ENCODE measurements around the gene CDH4.

The CDH4 gene

DNA sequence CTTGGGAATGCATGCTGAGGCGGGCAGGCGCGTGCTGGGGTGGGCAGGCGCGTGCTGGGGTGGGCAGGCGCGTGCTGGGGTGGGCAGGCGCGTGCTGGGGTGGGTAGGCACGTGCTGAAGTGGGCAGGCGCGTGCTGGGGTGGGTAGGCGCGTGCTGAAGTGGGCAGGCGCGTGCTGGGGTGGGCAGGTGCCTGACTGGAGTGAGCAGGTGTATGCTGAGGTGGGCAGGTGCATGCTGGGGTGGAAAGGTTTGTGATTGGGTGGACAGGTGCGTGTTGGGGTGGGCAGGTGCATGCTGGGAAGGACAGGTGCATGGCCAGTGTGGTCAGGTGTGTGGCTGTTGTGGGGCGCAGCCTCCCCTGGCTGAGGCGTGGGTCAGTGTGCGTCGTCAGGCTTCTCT lies 404.1 kb downstream of the CDH4 start:
- no peak for DNase-seq (ENCODE audit: low spot score)

- no peak for DNase-seq (ENCODE audit: low spot score)
Measured at GRCh38 chr20:61657721-61658377, 405.8 kb downstream of the CDH4 start.

DNA sequence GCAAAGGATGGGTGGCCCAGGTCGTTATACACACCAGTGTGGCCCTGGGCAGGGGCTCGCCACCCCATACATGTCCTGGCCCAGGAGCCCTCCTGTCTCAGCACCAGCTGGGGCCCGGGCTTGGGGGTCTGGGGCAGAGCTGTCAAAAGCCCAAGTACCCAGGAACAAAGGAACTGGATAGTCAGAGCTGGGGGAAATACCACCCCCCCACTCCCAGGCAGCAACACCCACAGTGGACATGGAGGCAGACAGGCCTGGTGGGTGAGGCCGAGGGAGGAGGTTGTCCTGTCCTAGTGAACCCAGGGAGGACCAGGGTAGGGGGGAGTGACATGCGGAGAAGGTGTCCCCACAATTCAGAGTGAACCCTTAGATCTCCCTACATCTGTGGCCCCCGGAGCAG lies 406.5 kb downstream of the CDH4 start:
- no peak for DNase-seq (ENCODE audit: low spot score)

GRCh38 chr20:61659246-61659993 lies 407.4 kb downstream of the CDH4 start:
- no peak for DNase-seq (ENCODE audit: low spot score)

- DNase-seq (ENCODE audit: low spot score) = no peak
Measured at GRCh38 chr20:61659994-61660346, 407.9 kb downstream of the CDH4 start.

- DNase-seq (ENCODE audit: low spot score) = no peak
Measured at GRCh38 chr20:61660559-61660958, 408.5 kb downstream of the CDH4 start.

GRCh38 chr20:61661025-61661424 lies 409.0 kb downstream of the CDH4 start:
- DNase-seq (ENCODE audit: low spot score) = no peak

DNA sequence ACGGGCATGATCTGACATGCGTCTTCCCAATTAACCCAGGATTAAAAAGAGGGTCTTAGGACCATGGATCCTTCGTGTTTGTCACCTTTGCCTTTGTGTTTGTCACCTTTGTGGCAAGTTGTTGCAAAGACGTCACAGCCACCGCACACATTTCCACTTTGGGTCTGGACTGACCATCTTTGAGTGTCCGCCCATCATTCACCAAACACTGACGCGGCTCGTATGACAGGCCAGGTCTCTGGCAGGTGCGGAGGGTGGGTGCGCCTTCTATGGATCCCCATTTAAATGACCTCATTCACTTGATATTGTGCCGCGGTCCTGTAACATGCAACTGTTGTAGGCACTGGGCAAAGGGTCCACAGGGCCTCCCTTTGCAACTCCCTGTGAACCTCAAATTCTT lies 409.5 kb downstream of the CDH4 start:
- DNase-seq (ENCODE audit: low spot score) = no peak

DNA sequence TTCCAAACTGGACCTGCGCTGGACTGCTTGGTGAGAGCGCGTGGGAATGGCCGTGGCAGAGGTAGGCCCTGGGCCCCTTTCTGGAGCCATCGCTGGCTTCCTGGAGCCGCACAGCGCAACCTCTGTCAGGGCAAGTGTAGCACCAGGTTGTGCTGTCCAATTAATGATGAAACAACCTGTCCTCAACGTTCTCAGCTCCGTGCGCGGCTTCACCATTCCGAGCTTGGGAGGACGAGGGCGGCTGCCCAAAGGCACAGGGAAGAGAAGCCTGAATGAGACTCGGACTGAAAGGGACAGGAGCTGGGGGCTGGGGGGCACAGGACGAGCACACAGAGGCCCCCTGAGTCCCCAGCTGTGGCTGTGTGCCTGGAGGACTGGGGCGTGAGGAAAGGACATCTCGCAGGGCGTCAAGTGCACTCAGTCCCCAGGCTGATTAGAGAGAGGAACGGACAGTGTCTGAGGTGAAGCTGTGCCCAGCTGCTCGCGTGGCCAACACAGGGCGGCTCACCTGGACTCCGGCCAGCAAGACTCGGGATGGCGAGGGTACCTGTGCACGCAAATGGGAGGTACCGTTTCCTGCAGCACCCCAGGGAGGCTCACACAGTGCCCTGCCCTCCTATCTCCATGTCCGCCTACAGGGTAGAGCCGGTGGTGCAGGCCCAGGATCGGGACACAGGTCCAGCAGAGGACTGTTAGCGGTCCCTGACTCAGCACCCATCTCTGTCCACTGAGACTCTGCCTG lies 410.3 kb downstream of the CDH4 start:
- DNase-seq (ENCODE audit: low spot score) = no peak

DNA sequence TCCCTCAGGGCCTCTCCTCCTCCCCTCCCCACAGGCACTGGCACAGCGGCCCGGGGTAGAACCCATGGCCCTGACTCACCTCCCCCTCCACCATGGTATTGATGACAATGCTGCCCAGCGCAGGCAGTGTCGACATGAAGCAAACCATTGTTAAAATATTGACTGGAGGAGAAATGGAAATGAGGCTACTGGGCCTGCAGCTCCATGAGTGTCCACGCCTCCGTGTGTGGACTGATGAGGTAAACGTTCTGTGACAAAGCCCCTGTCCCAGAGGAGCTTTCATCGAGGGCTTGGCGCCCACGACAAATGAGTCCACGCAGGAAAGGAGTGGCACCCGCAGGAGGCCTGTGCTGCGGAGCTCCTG lies 410.9 kb downstream of the CDH4 start:
- DNase-seq (ENCODE audit: low spot score) = no peak

DNA sequence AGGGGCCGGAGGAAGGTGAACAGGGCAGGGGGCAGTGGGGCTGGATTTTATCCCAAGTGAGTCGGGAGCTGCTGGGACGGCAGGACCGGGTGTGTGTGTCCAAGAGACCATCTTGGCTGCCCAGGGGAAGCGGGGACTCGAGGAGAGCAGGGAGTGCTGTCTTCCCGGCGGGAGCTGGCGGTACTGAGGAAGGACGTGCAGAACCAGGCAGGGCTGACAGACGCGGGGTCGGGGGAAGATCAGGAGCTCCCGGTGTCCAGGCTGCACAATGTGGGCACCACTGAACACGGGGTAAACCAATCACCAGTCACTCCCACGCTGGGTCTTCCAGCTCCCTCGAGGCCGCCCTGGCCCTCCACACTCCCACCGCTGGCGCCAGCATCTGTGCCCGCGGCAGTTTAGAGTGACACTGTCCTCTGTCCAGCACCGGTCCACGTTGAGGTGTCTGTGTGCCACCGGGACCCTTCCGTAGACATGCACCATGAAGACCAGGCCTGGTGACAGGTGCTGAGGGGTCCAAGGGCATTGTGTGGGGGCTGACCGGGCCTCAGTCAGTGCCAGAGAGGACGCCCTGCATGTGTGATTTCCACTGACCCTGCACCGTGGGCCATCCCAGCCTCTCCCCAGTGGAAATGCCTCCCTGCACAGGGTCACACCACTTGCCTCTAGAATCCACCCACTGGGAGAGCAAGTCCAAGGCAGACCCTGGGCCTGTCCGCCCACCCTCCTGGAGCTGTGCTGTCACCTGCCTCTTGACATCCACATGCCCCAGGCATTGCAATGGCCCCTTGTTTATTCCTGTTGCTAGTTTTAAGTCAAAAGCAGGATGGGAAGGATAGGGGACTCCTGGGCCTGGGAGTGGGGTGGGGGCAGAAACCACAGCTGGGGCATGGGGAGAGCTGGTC lies 411.7 kb downstream of the CDH4 start:
- no peak for DNase-seq (ENCODE audit: low spot score)

- no peak for DNase-seq (ENCODE audit: low spot score)
Measured at GRCh38 chr20:61664556-61665320, 412.7 kb downstream of the CDH4 start.

- no peak for DNase-seq (ENCODE audit: low spot score)
Measured at GRCh38 chr20:61665528-61666470, 413.7 kb downstream of the CDH4 start.

GRCh38 chr20:61666471-61666832 lies 414.4 kb downstream of the CDH4 start:
- no peak for DNase-seq (ENCODE audit: low spot score)

GRCh38 chr20:61667056-61667792 lies 415.2 kb downstream of the CDH4 start:
- no peak for DNase-seq (ENCODE audit: low spot score)

DNA sequence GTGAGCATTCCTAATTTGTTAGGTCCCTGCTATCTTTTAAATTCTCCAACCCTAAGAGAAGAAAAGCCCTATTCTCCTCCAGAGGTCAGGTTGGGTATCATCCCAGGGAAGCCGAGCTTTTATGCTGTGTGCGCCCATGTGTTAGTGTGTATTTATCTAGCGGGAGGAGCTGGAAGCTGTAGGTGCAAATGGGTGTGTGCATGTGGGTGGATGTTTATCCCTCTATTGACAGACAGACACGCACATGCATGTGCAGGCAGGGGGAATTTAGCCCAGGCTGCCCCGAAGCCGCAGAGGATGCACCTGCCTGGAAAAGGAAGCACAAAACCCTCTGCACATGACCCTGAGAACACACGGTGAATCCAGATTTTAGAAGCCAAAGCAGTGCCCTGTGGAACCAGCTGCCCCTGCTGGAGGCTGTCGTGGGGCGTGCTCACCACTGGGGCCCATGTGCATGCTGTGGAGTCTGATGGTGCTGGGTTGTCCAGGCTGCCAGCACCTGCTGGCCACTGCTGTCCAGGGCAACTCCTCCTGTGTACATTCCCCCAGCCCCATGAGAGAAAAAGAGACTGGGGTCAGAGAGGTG lies 416.1 kb downstream of the CDH4 start:
- no peak for DNase-seq (ENCODE audit: low spot score)

GRCh38 chr20:61668771-61669503 lies 416.9 kb downstream of the CDH4 start:
- no peak for DNase-seq (ENCODE audit: low spot score)

DNA sequence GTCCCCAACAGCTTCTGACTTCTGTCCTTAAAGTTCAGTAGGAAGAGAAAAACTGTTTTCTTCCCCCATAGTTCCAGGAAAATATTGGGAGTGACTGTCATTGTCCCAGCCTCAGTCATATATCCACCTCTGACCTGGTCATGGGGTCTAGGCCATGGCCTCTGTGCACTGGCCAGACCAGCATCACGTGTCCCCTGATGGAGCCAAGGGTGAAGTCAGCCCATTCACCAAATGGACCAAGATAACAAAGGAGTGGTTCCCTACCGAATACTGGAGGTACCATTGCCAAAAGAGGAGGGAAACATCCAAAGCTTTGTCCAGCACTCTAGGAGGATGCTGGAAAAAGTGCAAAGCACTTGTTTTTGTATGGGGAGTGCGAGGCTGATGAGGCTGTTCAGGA lies 418.2 kb downstream of the CDH4 start:
- DNase-seq (ENCODE audit: low spot score) = no peak

GRCh38 chr20:61671559-61671958 lies 419.5 kb downstream of the CDH4 start:
- no peak for DNase-seq (ENCODE audit: low spot score)
